NCI-H345 treated with DMSO at 0.1 percent for 48 hours (cell line): ENCODE results near the gene EVPL.
"Not testable (repeated sequence)": the region's sequence is repeated elsewhere in the genome, so short reads cannot be mapped to it uniquely, and the experiment has no call there.

Experiments
- DNase-seq: peaks from one replicate; lab custom pipeline; 2025; ENCODE audit not compliant: unreplicated experiment; lab: John Stamatoyannopoulos, UW

The EVPL gene

GRCh38 chr17:76048025-76048605, 21.0 kb upstream of the EVPL start:
- no peak for DNase-seq

- DNase-seq: no peak
These were observed 19.0 kb upstream of the EVPL start for GRCh38 chr17:76046064-76046463.

- DNase-seq: not testable (repeated sequence)
These were observed 17.4 kb upstream of the EVPL start for GRCh38 chr17:76044475-76045007.

- not testable (repeated sequence) for DNase-seq
These were observed 15.8 kb upstream of the EVPL start for GRCh38 chr17:76042868-76043267.

- DNase-seq: no peak
These were observed 13.3 kb upstream of the EVPL start for GRCh38 chr17:76040376-76040775.

GRCh38 chr17:76039121-76039520, 12.0 kb upstream of the EVPL start:
- no peak for DNase-seq

- no peak for DNase-seq
These were observed 10.9 kb upstream of the EVPL start for GRCh38 chr17:76038050-76038449.

- no peak for DNase-seq
These were observed 9.6 kb upstream of the EVPL start for GRCh38 chr17:76036497-76037261.

GRCh38 chr17:76034428-76035350, 7.6 kb upstream of the EVPL start:
- no peak for DNase-seq

GRCh38 chr17:76033139-76033538, 6.0 kb upstream of the EVPL start:
- no peak for DNase-seq

- DNase-seq: no peak
These were observed 5.6 kb upstream of the EVPL start for GRCh38 chr17:76032780-76033108.

- peak; percentile 67 for DNase-seq
These were observed 5.1 kb upstream of the EVPL start for GRCh38 chr17:76032073-76032779.

GRCh38 chr17:76026714-76027158, 370 bp downstream of the EVPL start:
- no peak for DNase-seq

GRCh38 chr17:76025294-76025693, 1.8 kb downstream of the EVPL start:
- no peak for DNase-seq

GRCh38 chr17:76024353-76024752, 2.8 kb downstream of the EVPL start:
- no peak for DNase-seq

- DNase-seq: no peak
These were observed 3.2 kb downstream of the EVPL start for GRCh38 chr17:76023900-76024237.

GRCh38 chr17:76022973-76023899, 3.9 kb downstream of the EVPL start:
- DNase-seq: no peak

GRCh38 chr17:76022285-76022684, 4.8 kb downstream of the EVPL start:
- no peak for DNase-seq

GRCh38 chr17:76019833-76020467, 7.2 kb downstream of the EVPL start:
- DNase-seq: no peak
